Limb (tissue), 2 donors: Measurements from ENCODE around the gene OGG1.
A peak's percentile ranks its signal among the peaks of the same experiment; 100 is the strongest.

Experiments
- DNase-seq, 2 donors: peaks; one replicate each; pipeline ENCODE4 v3.0.0-alpha.2; 2016; ENCODE audit errors: extremely low spot score in 2 of 2

Gene OGG1

DNA sequence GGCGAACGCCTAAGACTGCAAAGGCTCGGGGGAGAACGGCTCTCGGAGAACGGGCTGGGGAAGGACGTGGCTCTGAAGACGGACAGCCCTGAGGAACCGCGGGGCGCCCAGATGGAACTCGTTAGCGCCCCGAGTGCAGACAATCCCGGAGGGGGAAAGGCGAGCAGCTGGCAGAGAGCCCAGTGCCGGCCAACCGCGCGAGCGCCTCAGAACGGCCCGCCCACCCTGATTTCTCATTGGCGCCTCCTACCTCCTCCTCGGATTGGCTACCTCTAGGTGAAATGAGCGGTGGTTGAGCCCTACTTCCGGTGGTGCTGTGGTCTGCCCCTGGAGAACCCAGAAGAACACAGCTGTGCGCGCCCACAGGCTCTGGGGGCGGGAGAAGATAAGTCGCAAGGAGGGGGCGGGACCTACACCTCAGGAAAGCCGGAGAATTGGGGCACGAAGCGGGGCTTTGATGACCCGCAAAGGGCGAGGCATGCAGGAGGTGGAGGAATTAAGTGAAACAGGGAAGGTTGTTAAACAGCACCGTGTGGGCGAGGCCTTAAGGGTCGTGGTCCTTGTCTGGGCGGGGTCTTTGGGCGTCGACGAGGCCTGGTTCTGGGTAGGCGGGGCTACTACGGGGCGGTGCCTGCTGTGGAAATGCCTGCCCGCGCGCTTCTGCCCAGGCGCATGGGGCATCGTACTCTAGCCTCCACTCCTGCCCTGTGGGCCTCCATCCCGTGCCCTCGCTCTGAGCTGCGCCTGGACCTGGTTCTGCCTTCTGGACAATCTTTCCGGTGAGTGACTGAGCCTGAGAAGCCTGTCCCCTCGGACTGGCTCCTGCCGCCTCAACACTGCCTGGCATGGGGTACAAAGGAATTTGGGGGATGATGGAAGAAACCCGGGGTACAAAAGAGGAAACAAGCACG, at the start of gene OGG1:
OGG1 (plus strand) TSS at position 308 of the 911 bp plus-strand sequence; CDS start at position 643, 335 bp downstream.
- peak; percentile 96 to 97 for DNase-seq

GRCh38 chr3:9700536-9700935, 49.2 kb upstream of the OGG1 start:
- DNase-seq = no peak

GRCh38 chr3:9701006-9701405, 48.7 kb upstream of the OGG1 start:
- DNase-seq = no peak

DNA sequence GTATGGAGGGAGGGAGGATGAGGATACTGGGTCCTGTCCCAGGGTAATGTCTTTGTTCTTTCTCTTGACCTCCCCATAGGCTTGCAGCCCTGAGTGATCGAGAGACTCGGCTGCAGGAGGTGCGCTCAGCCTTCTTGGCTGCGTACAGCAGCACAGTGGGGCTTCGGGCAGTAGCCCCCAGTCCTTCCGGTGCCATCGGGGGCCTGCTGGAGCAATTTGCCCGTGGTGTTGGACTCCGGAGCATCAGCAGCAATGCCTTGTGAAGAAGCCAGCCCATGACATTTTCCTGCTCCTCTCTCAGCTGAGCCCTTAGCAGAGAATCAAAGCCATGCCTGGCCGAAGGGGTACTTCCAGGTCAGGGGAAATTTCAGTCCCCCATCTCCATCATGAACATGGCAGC, 48.0 kb upstream of the OGG1 start:
- DNase-seq = no peak

DNA sequence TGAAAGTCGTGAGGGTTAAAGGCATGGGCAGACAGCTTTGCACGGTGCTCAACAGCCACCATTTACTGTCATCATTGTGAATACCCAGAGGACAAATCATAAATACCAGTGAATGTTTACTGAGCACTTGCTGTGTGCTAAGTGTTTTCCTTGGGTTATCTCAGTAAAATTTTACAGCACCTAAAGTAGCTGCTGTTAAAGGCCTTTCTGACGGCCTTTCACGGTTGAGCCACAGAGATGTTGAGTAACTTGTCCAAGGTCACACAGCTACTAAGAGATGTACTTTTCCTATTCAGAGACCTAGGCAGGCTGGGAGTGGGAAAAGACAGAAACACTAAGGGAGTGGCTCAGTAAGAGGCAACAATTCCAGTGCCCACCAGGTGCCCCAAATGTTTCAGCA, 46.5 kb upstream of the OGG1 start:
- no peak for DNase-seq

DNA sequence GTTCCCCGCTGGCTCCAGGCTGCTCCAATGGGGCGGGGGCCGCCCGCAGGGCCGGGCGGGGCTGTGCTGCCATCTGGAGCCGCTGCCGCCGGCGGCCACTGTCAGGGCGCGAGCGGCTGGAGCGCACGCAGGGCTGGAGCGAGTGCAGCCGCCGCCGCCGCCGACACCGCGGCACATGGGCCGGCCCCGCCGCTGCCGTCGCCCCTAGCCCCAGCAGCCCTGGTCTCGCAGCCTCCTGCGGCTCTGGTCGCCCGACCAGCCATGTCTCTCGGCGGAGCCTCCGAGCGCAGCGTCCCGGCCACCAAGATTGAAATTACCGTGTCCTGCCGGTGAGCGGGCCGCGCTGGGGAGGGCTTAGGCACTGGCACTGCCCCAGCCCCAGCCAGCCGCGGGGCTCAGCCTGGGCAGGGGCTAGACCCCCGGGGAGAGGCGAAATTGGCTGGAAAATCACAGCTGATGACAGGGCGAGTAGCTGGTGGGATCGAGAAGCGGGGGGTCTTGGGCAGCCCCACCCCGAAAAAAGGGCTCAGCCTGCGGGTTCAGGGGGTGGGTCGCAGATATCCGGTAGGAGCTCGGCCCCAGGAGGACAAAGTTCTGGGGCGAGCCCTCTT, 45.9 kb upstream of the OGG1 start, which contains the start of gene CPNE9:
CPNE9 (plus strand) TSS at position 98 of the 611 bp plus-strand sequence; CDS start at position 262, 164 bp downstream.
- peak in 1 of 2 donors; percentile 35 for DNase-seq

- peak in 1 of 2 donors; percentile 67 for DNase-seq
These were observed 45.1 kb upstream of the OGG1 start for GRCh38 chr3:9704347-9705322.

DNA sequence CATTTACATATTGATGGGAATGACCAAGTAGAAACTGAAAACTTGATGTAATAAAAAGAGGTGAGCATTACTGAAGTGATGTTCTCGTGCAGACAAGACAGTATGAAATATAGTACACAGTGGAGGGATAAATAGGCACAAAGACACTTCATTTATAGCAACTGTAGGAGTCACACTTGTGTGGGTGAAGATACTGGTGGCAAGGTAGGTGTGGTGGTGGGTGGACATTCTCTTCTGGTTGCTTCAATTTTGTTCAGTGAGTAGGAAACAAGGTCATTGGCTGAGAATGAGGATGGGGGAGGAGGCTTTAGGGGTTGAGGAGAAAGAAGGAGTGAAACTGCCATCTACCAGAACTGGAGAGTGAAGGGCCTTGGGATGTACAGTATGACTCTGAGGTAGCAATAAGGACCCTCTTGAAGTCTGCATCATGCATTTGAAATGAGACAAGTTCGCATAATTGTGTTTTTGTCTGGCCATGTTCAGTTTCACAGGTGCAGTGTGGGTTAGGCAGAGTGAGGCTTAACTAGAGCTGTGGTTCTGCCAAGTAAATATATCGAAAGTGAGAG, 39.5 kb upstream of the OGG1 start:
- no peak for DNase-seq

DNA sequence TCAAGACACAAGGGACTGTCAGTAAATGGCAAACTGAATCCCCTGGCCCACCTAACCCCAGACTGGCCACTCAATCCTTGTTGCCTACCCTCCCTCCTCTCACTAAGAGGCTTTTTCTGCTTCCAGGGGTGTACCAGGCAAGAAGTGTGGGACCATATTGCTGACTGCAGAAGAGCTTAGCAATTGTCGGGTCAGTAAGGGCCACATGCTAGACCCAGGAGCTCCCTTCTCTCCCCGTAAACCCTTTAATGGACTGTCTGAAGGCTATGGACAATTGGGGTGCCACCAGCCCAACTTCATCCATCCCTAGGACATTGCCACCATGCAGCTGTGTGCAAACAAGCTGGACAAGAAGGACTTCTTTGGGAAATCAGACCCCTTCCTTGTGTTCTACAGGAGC, 37.3 kb upstream of the OGG1 start:
- no peak for DNase-seq

DNA sequence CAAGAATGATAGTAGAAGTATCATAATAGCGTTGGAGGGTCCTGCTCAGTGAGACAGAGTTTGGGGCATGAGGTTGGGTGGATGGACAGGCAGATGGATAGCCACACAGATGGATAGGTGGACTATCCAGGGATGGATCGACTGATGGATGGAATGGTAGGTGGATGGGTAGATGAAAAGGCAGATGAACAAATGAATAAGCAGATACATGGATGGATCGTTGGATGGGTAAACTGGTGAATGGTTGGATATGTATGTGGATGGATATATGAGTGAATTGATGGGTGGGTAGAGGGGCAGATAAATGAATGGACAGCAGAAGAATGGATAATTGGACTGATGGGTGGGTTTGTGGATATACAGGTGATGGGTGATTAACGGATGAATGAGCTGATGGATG, 36.6 kb upstream of the OGG1 start:
- no peak for DNase-seq

DNA sequence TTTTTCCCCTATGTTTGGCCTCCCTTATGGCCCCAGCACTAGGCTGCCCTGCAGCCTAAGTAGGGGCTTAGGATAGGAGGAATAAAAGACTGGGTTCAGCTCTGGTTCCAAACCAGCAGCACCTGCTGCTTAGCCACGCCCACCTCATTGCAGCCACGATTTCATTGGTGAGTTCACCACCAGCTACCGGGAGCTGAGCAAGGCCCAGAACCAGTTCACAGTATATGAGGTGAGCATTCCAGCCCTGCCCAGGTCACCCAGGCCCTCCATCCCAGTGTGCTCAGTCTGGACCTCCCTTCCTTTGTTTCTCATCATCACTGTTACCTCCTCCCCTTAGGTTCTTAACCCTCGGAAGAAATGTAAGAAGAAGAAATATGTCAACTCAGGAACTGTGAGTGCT, 34.6 kb upstream of the OGG1 start:
- no peak for DNase-seq

- no peak for DNase-seq
These were observed 33.9 kb upstream of the OGG1 start for GRCh38 chr3:9715764-9716437.

DNA sequence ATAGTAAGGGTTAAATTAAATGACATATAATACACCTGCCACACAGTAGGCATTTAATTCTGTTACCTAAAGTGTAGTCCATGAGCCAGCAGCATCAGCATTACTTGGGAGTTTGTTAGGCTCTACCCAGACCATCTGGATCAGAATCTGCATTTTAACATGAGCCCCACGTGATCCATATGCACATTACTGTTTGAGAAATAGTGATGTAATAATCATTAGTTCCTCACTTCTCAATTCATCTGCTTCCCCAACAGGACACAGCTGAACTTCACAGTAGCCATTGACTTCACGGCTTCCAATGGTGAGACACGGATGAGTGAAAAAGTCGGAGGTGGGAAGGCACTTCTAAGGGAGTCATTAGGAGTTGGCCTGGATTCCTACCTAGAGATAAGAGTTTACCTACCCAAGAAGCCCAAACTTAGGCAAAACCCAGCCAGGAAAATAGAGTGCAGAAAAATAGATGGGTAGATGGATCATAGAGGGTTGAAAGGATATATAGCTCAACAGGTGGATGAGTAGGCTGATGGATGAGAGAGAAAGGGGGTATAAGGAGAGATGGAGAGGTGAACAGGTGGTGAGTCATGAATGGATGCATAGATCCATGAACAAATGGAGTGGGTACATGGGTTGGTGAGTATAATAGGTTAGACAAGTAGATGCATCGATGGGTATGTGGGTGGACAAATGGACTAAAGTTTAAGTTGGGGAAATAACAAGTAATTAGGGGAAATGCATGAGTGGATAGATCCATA, 32.8 kb upstream of the OGG1 start:
- DNase-seq = no peak

- no peak for DNase-seq
These were observed 32.2 kb upstream of the OGG1 start for GRCh38 chr3:9717563-9717962.

DNA sequence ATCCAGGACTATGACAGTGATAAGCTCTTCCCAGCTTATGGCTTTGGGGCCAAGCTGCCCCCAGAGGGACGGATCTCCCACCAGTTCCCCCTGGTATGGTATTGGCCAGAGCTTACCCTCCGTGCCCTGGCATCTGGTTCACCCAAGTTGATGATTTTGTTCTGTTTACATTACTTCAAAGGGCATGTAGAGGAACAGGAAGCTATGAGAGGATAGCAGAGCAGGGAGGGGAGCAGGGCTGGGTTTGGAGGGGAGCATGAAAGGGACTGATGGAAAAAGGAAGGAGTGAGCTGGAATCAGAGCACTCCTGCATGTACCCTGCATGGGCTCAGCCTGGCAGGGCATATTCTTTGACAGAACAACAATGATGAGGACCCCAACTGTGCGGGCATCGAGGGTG, 31.6 kb upstream of the OGG1 start:
- no peak for DNase-seq

DNA sequence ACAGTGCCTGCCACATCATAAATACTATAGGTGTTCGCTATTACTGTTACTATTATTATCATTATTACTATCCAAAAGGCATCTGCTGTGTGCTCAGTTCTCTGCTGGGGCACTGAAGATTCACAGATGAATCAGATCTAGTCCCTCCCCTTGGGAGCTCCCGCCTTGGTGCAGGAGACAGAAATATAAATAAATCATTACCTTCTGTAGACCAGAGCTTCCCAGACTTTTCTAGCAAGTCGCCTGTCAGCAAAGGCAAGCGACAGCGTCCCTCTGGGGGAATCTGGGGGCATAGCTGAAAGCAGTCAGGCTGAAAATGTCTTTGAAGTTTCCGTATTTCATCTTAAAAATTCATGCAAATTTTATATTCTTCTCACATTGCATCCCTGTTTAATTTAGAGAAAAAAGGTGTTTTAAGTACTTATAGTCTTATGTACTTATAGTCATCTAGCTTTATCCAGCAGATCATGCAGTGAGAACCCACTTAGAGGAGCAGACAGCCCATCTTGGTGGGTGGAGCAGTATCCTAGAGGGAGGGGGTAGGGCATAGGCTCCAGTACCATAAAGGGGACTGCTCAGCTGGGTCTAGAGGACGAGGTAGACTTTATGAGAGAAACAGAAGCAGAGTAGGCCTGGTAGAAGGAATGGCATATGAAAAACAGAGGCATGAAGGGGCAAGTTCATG, 28.6 kb upstream of the OGG1 start:
- no peak for DNase-seq

DNA sequence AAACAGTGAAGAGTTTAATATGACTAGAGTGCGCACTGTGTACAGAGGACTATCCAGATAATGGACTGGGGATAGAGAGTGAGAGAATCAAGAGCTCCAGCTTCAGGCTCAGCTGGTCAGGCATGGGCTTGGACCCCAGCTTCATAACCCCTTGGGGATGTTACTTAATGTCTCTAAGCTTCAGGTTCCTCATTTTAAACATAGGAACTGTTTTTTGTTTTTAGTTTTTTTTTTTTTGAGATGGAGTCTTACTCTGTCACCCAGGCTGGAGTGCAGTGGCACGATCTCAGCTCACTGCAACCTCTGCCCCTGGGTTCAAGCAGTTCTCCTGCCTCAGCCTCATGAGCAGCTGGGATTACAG, 28.1 kb upstream of the OGG1 start:
- DNase-seq = no peak

DNA sequence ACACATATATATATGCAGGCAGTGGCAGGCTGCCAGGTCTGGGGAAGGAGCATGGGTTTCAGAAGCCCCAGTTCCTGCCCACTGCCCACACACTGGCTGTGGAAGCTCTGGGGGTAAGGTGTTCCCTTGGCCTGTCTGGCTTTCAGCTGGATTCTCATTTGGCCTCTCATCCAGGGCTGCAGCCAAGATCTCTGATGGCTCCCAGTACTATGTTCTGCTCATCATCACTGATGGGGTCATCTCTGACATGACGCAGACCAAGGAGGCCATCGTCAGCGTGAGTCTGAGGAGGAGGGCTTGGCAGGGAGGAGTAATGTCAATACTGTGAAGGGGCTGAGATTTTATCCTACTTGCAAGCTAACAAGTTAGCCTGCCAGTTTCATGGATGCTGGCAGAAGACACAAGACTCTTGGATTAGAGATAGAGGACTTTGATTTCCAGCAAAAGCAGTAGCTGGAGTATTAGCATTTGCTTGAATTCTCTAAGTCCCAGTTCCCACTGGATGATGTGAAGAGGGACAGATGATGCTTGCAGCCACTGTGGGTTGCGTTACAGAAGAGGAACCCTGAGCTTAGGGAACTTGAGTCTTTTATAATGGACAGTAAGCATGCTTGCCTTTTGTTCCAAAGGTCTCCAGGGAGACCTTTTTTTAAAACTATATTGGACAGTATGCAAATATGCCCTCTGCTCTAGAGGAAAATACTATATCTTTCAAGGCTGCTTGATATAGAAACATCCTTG, 23.8 kb upstream of the OGG1 start:
- no peak for DNase-seq
